K562 (cell line): ENCODE measurements around the gene KCP. TPM values are rescaled to one million over a fixed set of nuclear protein-coding genes. Genes with fewer than 3 reads are reported as not detected.

Experiments used
- CCAR2 ChIP-seq: fragments of 200-400 bp; formaldehyde crosslinking; IDR thresholded peaks from 2 replicates; pipeline ENCODE4 v1.6.1; 2017; ENCODE audit warnings: mild to moderate bottlenecking, low read depth, low read length
- CHCHD3 ChIP-seq: fragments of 250-450 bp; sonication (Bioruptor Pico); IDR thresholded peaks from 2 replicates; pipeline ENCODE4 v2.1.2; 2022; ENCODE audit warnings: mild to moderate bottlenecking
- ETS2 ChIP-seq: IDR thresholded peaks from 2 replicates; pipeline ENCODE4 v1.6.1; 2016; ENCODE audit warnings: borderline replicate concordance, missing genetic modification characterization, mild to moderate bottlenecking, moderate library complexity, missing compliant biosample characterization; ENCODE audit not compliant: poor library complexity, severe bottlenecking
- FOXP1 ChIP-seq: sonication (generic); formaldehyde crosslinking; IDR thresholded peaks from 2 replicates; pipeline ENCODE4 v1.8.0; 2022; ENCODE audit warnings: mild to moderate bottlenecking, missing genetic modification reagents
- HDAC1 ChIP-seq, 2 experiments: fragments of 450-650 bp; IDR thresholded peaks; 2 replicates each; pipeline ENCODE4 v1.6.1; 2016 to 2017; ENCODE audit warnings: inconsistent platforms in 1 of 2, mild to moderate bottlenecking in 1 of 2, moderate library complexity in 1 of 2
- HNRNPK ChIP-seq: fragments of 200-400 bp; formaldehyde crosslinking; IDR thresholded peaks from one replicate; pipeline ENCODE4 v1.6.1; 2018; ENCODE audit warnings: mild to moderate bottlenecking, low read depth, low read length; ENCODE audit not compliant: poor library complexity, severe bottlenecking
- KDM1A ChIP-seq, 2 experiments: fragments of 450-650 bp; IDR thresholded peaks; 2 replicates each; pipeline ENCODE4 v1.6.1; 2016; ENCODE audit warnings: mild to moderate bottlenecking in 2 of 2
- SIX5 ChIP-seq, 2 experiments: IDR thresholded peaks; 2 replicates each; pipeline ENCODE4 v1.6.1; 2011; ENCODE audit warnings: low read length in 2 of 2, borderline replicate concordance in 1 of 2, low read depth in 1 of 2, mild to moderate bottlenecking in 1 of 2, moderate library complexity in 1 of 2; ENCODE audit not compliant: insufficient read depth in 1 of 2
- SMARCE1 ChIP-seq: fragments of 450-650 bp; IDR thresholded peaks from 2 replicates; pipeline ENCODE4 v1.7.1; 2016; ENCODE audit warnings: mild to moderate bottlenecking
- STAT5B ChIP-seq: fragments of 250-450 bp; sonication (Bioruptor Pico); IDR thresholded peaks from 2 replicates; pipeline ENCODE4 v1.8.0; 2021; ENCODE audit warnings: mild to moderate bottlenecking, inconsistent platforms
- TEAD1 ChIP-seq, 2 experiments: fragments of 450-650 bp in 1 of 2; sonication (generic) in 1 of 2; formaldehyde crosslinking; IDR thresholded peaks; 2 replicates each; pipeline versions ENCODE4 v1.4.0 to v1.8.0; 2020 to 2022; ENCODE audit warnings: mild to moderate bottlenecking in 2 of 2, missing genetic modification reagents in 1 of 2
- ZBED1 ChIP-seq: IDR thresholded peaks from 2 replicates; pipeline ENCODE4 v1.6.1; 2014
- polyA plus RNA-seq, 8 experiments: library from polyadenylated mRNA; depleted of rRNA in 4 of 8; stranded (reverse) in 5 of 8; unstranded in 3 of 8; fragments of >200 nt; fragmentation: Nextera tagmentation in 2 of 8; fragmentation: Illumina TruSeq in 1 of 8; extraction: Ambion mirVana in 2 of 8; extraction: Trizol in 1 of 8; gene quantifications; 2 replicates each; pipeline versions ENCODE4 v1.2.1 to v1.2.3, GENCODE V29; 2011 to 2014; ENCODE audit warnings: inconsistent platforms in 1 of 8, missing spikeins in 1 of 8
- total RNA-seq, 7 experiments: library from RNA; depleted of rRNA in 6 of 7; stranded (reverse); fragments of >200 nt in 6 of 7; fragmentation: Illumina TruSeq in 2 of 7; extraction: Trizol in 2 of 7; gene quantifications; 2 replicates each; pipeline versions ENCODE4 v1.2.1 to v1.2.3, GENCODE V29; 2011 to 2021; ENCODE audit warnings: low replicate concordance in 1 of 7
- TF ChIP-seq, protein P1 (sequence below): sonication (generic); formaldehyde crosslinking; IDR thresholded peaks from 2 replicates; pipeline ENCODE4 v1.8.0; 2022; ENCODE audit warnings: missing genetic modification reagents, mild to moderate bottlenecking, borderline replicate concordance
- TF ChIP-seq, protein P2 (sequence below): sonication (generic); formaldehyde crosslinking; IDR thresholded peaks from 2 replicates; pipeline ENCODE4 v1.8.1; 2023; ENCODE audit warnings: mild to moderate bottlenecking, missing genetic modification reagents
- TF ChIP-seq, protein P3 (sequence below): IDR thresholded peaks from 3 replicates; pipeline ENCODE4 v1.6.1; 2011; ENCODE audit warnings: borderline replicate concordance, mild to moderate bottlenecking, moderate library complexity; ENCODE audit not compliant: insufficient read length; ENCODE audit errors: extremely low read depth
- TF ChIP-seq, protein P4 (sequence below): sonication (generic); formaldehyde crosslinking; IDR thresholded peaks from 2 replicates; pipeline ENCODE4 v1.8.1; 2022; ENCODE audit warnings: missing genetic modification reagents
- TF ChIP-seq, protein P5 (sequence below): fragments of 450-650 bp; formaldehyde crosslinking; IDR thresholded peaks from 2 replicates; pipeline ENCODE4 v1.4.0; 2020; ENCODE audit warnings: mild to moderate bottlenecking, moderate library complexity

Gene KCP
- total and polyA plus RNA-seq, 9 of the 15 experiments (the other 6 are each of a cell fraction or from before 2014, with no cell fraction given): 0.06 to 0.17 (median 0.12) TPM; not detected in 3

DNA sequence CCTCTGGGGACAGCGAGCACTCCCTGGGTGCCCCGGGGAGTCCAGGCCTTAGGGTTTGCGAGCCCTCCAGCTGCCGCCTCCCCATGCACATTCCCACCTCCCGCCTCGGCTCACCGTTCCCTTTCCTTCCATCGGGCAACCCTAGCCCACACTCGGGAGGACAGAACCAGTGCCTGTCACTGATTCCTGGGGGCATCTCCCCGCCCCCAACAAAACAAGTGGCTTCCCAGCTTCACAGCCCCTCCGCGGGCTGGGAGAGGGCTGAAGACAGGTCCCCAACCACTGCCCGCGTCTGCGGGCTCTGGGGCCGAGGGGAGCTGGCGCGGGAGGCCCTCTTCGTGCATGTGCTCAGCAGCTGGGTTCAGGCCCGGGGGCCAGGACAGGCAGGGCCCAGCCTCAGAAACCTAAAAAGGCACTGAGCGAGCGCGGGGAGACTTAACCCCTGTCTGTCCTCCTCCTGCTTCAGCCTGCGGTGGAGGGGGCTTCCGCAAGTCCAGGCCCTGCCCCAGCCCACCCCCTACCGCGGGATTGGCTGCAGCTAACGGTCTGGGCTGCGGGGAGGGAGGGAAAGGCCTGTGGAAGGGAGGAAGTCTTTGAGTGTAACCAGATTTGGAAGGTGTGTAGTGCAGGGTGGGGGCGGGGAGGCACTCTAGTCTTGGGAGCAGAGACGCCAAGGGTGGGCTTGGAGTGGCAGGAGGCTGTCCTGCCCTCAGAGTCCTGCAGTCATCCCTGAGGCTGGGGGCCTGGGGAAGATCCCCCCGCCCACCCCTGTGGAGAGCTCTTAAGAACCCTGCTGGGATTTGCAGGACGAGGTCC is 79.1 kb downstream of the KCP start (continued):
- no peak for TF ChIP-seq HNRNPK
- TF ChIP-seq CCAR2: no peak
- TF ChIP-seq, protein P1, sequence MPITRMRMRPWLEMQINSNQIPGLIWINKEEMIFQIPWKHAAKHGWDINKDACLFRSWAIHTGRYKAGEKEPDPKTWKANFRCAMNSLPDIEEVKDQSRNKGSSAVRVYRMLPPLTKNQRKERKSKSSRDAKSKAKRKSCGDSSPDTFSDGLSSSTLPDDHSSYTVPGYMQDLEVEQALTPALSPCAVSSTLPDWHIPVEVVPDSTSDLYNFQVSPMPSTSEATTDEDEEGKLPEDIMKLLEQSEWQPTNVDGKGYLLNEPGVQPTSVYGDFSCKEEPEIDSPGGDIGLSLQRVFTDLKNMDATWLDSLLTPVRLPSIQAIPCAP (CRISPR knock-in tag): no peak; the same call in 1 of the 2 replicates
- 0 out of 4 replicates have a peak, but pooled peaks of 1 of the 2 experiments have one; percentile 25 for TF ChIP-seq TEAD1 (CRISPR knock-in tag; IDR thresholded peaks at IDR 0.05)
- TF ChIP-seq, protein P2, sequence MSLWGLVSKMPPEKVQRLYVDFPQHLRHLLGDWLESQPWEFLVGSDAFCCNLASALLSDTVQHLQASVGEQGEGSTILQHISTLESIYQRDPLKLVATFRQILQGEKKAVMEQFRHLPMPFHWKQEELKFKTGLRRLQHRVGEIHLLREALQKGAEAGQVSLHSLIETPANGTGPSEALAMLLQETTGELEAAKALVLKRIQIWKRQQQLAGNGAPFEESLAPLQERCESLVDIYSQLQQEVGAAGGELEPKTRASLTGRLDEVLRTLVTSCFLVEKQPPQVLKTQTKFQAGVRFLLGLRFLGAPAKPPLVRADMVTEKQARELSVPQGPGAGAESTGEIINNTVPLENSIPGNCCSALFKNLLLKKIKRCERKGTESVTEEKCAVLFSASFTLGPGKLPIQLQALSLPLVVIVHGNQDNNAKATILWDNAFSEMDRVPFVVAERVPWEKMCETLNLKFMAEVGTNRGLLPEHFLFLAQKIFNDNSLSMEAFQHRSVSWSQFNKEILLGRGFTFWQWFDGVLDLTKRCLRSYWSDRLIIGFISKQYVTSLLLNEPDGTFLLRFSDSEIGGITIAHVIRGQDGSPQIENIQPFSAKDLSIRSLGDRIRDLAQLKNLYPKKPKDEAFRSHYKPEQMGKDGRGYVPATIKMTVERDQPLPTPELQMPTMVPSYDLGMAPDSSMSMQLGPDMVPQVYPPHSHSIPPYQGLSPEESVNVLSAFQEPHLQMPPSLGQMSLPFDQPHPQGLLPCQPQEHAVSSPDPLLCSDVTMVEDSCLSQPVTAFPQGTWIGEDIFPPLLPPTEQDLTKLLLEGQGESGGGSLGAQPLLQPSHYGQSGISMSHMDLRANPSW: no peak
- no peak for TF ChIP-seq SMARCE1
- peak in 1 of 2 experiments; percentile 74; a peak in 2 of 4 replicates for TF ChIP-seq HDAC1 (IDR thresholded peaks at IDR 0.05)
- TF ChIP-seq ZBED1: no peak
- TF ChIP-seq CHCHD3 (CRISPR knock-in tag): no peak
- TF ChIP-seq KDM1A (IDR thresholded peaks at IDR 0.05): peak; percentile 79 to 85
- TF ChIP-seq, protein P3, sequence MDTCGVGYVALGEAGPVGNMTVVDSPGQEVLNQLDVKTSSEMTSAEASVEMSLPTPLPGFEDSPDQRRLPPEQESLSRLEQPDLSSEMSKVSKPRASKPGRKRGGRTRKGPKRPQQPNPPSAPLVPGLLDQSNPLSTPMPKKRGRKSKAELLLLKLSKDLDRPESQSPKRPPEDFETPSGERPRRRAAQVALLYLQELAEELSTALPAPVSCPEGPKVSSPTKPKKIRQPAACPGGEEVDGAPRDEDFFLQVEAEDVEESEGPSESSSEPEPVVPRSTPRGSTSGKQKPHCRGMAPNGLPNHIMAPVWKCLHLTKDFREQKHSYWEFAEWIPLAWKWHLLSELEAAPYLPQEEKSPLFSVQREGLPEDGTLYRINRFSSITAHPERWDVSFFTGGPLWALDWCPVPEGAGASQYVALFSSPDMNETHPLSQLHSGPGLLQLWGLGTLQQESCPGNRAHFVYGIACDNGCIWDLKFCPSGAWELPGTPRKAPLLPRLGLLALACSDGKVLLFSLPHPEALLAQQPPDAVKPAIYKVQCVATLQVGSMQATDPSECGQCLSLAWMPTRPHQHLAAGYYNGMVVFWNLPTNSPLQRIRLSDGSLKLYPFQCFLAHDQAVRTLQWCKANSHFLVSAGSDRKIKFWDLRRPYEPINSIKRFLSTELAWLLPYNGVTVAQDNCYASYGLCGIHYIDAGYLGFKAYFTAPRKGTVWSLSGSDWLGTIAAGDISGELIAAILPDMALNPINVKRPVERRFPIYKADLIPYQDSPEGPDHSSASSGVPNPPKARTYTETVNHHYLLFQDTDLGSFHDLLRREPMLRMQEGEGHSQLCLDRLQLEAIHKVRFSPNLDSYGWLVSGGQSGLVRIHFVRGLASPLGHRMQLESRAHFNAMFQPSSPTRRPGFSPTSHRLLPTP: no peak
- TF ChIP-seq STAT5B (CRISPR knock-in tag): no peak
- TF ChIP-seq, protein P4, sequence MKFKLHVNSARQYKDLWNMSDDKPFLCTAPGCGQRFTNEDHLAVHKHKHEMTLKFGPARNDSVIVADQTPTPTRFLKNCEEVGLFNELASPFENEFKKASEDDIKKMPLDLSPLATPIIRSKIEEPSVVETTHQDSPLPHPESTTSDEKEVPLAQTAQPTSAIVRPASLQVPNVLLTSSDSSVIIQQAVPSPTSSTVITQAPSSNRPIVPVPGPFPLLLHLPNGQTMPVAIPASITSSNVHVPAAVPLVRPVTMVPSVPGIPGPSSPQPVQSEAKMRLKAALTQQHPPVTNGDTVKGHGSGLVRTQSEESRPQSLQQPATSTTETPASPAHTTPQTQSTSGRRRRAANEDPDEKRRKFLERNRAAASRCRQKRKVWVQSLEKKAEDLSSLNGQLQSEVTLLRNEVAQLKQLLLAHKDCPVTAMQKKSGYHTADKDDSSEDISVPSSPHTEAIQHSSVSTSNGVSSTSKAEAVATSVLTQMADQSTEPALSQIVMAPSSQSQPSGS (CRISPR knock-in tag): no peak
- TF ChIP-seq, protein P5, sequence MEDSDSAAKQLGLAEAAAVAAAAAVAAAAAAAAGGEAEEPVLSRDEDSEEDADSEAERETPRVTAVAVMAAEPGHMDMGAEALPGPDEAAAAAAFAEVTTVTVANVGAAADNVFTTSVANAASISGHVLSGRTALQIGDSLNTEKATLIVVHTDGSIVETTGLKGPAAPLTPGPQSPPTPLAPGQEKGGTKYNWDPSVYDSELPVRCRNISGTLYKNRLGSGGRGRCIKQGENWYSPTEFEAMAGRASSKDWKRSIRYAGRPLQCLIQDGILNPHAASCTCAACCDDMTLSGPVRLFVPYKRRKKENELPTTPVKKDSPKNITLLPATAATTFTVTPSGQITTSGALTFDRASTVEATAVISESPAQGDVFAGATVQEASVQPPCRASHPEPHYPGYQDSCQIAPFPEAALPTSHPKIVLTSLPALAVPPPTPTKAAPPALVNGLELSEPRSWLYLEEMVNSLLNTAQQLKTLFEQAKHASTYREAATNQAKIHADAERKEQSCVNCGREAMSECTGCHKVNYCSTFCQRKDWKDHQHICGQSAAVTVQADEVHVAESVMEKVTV (CRISPR knock-in tag): no peak
- TF ChIP-seq SIX5 (IDR thresholded peaks at IDR 0.05; ENCODE audit: borderline replicate concordance in 1 of 2, insufficient read depth in 1 of 2, low read depth in 1 of 2, low read length in 2 of 2): no peak
- TF ChIP-seq ETS2 (tag): no peak
- TF ChIP-seq FOXP1 (CRISPR knock-in tag): no peak; the same call in 1 of the 2 replicates
